ENCODE data around the gene KPNA5.

The KPNA5 gene

DNA sequence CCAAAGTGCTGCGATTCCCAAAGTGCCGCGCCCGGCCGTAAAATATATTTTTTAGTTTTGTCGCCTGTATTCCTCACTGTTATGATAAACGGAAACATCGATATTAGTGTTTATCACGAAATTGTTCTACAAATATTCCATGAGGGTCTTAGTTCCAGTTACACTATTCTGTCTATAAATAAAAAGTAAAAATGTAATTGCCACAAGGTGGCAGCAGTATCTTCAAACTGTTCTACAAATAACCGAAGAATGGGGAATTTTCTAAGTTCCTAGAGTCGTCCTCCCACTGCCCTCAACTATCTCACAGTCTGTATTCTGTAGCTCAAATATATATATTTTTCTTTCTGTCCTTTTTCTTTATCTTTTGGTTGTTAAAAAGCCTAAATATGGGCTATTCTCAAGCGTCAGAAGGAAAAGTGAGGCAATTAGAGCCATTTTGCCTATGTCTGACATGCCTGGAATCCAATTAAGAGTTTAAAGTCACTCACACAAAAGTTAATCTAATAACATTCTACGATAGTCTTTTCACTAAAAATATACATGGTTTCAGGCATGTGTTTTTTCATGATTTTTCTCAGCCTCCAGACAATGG is 98.7 kb downstream of the KPNA5 start:
- in situ Hi-C loops (cut with HindIII; ENCODE audit: low sequenced_read_pairs) = no loop called here

DNA sequence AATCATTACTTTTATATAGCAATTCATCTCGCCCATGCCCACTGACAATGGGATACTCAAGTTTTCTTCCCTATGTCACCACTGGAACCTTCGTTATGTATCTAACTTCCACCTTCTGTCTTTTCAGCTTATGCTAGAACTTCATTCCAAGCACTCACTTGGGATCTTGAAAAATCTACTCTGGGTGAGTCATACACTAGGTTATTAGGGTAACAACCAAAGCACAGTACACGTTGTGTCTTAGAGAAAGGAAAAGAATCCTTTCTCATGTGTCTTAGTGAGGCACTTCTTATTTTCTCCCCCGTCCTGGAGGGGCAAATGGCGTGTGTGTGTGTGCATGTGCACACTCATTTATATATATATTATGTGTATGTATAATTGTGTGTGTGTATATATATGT is 102.8 kb downstream of the KPNA5 start:
- in situ Hi-C loops (cut with HindIII; ENCODE audit: low sequenced_read_pairs) = no loop called here

Measured in endothelial cell of hepatic sinusoid (primary cell).